Lower lobe of right lung (tissue), 2 donors: ENCODE data around the gene LRRC1. TPM values are rescaled to one million over a fixed set of nuclear protein-coding genes. Genes with fewer than 3 reads are reported as not detected.

Source experiments
- ATAC-seq, 2 donors: fragments of 200-7000 bp; cut with Tn5 transposase; one replicate each; pipeline ENCODE4 v1.9.1; 2020 to 2022; ENCODE audit warnings: mild to moderate bottlenecking in 2 of 2, moderate library complexity in 2 of 2
- DNase-seq: peaks from one replicate; pipeline ENCODE4 v3.0.0-alpha.2; 2020
- H3K27ac ChIP-seq: fragments of 200-600 bp; one replicate; pipeline ENCODE4 v1.8.0; 2022
- H3K27me3 ChIP-seq: fragments of 200-600 bp; one replicate; pipeline ENCODE4 v1.8.0; 2022; ENCODE audit warnings: low read depth
- H3K36me3 ChIP-seq: fragments of 200-600 bp; one replicate; pipeline ENCODE4 v1.8.0; 2022; ENCODE audit warnings: mild to moderate bottlenecking
- H3K4me1 ChIP-seq: fragments of 200-600 bp; one replicate; pipeline ENCODE4 v1.8.0; 2022
- H3K4me3 ChIP-seq: fragments of 200-600 bp; one replicate; pipeline ENCODE4 v1.8.0; 2022; ENCODE audit warnings: mild to moderate bottlenecking
- H3K9me3 ChIP-seq: fragments of 200-600 bp; one replicate; pipeline ENCODE4 v1.8.0; 2022
- CTCF ChIP-seq: fragments of 200-600 bp; IDR thresholded peaks from one replicate; pipeline ENCODE4 v1.8.0; 2022; ENCODE audit warnings: antibody characterized with exemption, mild to moderate bottlenecking
- intact Hi-C: fragments of 100-400 bp; cut with DNase I; formaldehyde crosslinking; loops from one replicate; pipeline ENCODE4 v1.11.0; 2022
- total RNA-seq: library from RNA; stranded (reverse); fragmentation: NEBNext Ultra II Directional; extraction: Animal tissue kit (Norgen Biotek cat#: 25700); gene quantifications from one replicate; pipeline ENCODE4 v1.2.1, GENCODE V29; 2021
- donor health status: DM: no; HTN: yes; CAD: no; lungs with severe emphysema.

The LRRC1 gene
- total RNA-seq, 1 donor from 2014 or later = 13.4 TPM

- no peak for TF ChIP-seq CTCF
- DNase-seq = no peak
- no peaks in the 10 kb centered on the region for H3K36me3 ChIP-seq
- H3K27ac ChIP-seq = no peak overlapping the region
- intact Hi-C loops = no loop called here
- H3K4me3 ChIP-seq = no peak overlapping the region
- no peaks in the 10 kb centered on the region for H3K4me1 ChIP-seq
- ATAC-seq = no peak
- H3K27me3 ChIP-seq = no peaks in the 10 kb centered on the region
- H3K9me3 ChIP-seq = no peaks in the 10 kb centered on the region
Measured at GRCh38 chr6:53827531-53827930, 32.7 kb downstream of the LRRC1 start.

GRCh38 chr6:53828215-53828614 is 33.4 kb downstream of the LRRC1 start:
- intact Hi-C loops = no loop called here
- no peak for TF ChIP-seq CTCF
- Histone ChIP-seq H3K9me3 (no peaks in the 10 kb centered on the region), H3K36me3 (no peaks in the 10 kb centered on the region), H3K27ac (no peak overlapping the region), H3K4me1 (no peaks in the 10 kb centered on the region), H3K4me3 (no peak overlapping the region), H3K27me3 (no peaks in the 10 kb centered on the region)
- ATAC-seq = no peak
- DNase-seq = no peak

- no peaks in the 10 kb centered on the region for H3K36me3 ChIP-seq
- ATAC-seq (no peak), DNase-seq (no peak)
- H3K4me1 ChIP-seq = no peaks in the 10 kb centered on the region
- H3K27me3 ChIP-seq = no peaks in the 10 kb centered on the region
- no peaks in the 10 kb centered on the region for H3K9me3 ChIP-seq
- no peak overlapping the region for H3K27ac ChIP-seq
- no peak overlapping the region for H3K4me3 ChIP-seq
- intact Hi-C loops = no loop called here
- no peak for TF ChIP-seq CTCF
Measured at GRCh38 chr6:53828966-53829697, 34.3 kb downstream of the LRRC1 start.

- DNase-seq (no peak), ATAC-seq (peak in 1 of 2 donors; percentile 44)
- Histone ChIP-seq H3K9me3 (no peaks in the 10 kb centered on the region), H3K36me3 (no peaks in the 10 kb centered on the region), H3K4me3 (no peak overlapping the region), H3K27me3 (no peaks in the 10 kb centered on the region), H3K27ac (no peak overlapping the region), H3K4me1 (no peaks in the 10 kb centered on the region)
- TF ChIP-seq CTCF = no peak
- intact Hi-C loops = no loop called here
Measured at GRCh38 chr6:53829698-53830221, 35.0 kb downstream of the LRRC1 start.

- no peaks in the 10 kb centered on the region for H3K4me1 ChIP-seq
Measured at GRCh38 chr6:53830366-53830765, 35.6 kb downstream of the LRRC1 start.

More at GRCh38 chr6:53830366-53830765, 35.6 kb downstream of the LRRC1 start:
- no peak for DNase-seq
- H3K27ac ChIP-seq = no peak overlapping the region
- no peaks in the 10 kb centered on the region for H3K27me3 ChIP-seq
- no peaks in the 10 kb centered on the region for H3K9me3 ChIP-seq
- TF ChIP-seq CTCF = no peak
- ATAC-seq = no peak
- H3K36me3 ChIP-seq = no peaks in the 10 kb centered on the region
- no peak overlapping the region for H3K4me3 ChIP-seq
- intact Hi-C loops = no loop called here
